DMS153 treated with DMSO at 0.1 percent for 48 hours (cell line): ENCODE measurements around the gene DHODH.
"Not testable (repeated sequence)": the region's sequence is repeated elsewhere in the genome, so short reads cannot be mapped to it uniquely, and the experiment has no call there.

Source experiments
- DNase-seq: peaks from one replicate; lab custom pipeline; 2025; ENCODE audit not compliant: unreplicated experiment; lab: John Stamatoyannopoulos, UW

The DHODH gene

DNA sequence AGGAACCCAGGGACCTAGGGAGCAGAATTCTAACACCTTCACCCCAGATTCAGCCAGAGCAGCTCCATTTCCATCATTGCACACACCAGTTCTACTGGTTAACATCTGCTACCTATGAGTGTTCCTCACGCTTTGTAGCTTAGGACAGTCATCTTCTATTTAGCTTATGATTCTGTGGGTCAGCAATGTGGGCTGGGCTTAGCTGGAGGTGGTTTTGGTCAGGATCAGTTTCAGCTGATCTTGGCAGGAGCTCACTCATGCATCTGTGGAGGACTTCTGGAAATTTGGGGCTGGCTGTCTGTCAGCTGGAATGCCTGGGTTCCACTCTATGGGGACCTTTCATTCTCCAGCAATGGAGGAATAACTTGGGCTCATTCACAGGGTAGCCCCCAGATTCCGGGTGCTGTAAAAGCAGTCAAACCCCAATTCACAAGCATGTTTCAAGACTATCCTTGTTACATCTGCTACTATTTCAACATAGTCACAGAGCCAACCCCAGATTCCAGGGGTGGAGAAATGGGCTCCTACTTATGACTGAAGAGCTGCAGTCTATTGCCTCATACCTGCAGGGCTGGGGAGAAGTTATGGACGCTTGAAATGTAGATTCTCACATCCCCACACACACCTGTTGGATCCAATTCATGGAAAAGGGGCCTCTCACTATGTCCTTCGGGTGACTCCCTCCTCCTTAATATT, 42.4 kb downstream of the DHODH start:
- DNase-seq = no peak

GRCh38 chr16:72051818-72052217, 43.3 kb downstream of the DHODH start:
- DNase-seq = no peak

- not testable (repeated sequence) for DNase-seq
Observed at GRCh38 chr16:72054254-72054847, 45.8 kb downstream of the DHODH start, which contains the start of gene HP. TSS of gene HP (plus strand) at chr16:72054505. CDS start at chr16:72054653, 148 bp downstream.

DNA sequence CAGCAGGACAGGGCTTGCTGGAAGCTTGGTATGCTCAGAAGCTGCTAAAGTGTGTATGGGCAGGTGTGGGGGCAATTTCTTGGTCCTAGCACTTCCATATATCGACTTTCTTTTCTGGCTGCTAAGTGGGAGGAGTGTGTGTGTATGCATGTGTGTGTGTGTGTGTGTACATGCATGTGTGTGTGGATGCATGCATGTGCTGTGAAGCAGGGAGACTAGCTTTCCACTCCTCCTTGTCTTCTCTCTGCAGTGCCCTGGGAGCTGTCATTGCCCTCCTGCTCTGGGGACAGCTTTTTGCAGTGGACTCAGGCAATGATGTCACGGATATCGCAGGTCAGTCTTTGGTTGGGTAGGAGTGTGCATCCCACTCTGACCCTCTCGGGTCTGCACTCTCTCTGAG, 47.4 kb downstream of the DHODH start:
- no peak for DNase-seq

DNA sequence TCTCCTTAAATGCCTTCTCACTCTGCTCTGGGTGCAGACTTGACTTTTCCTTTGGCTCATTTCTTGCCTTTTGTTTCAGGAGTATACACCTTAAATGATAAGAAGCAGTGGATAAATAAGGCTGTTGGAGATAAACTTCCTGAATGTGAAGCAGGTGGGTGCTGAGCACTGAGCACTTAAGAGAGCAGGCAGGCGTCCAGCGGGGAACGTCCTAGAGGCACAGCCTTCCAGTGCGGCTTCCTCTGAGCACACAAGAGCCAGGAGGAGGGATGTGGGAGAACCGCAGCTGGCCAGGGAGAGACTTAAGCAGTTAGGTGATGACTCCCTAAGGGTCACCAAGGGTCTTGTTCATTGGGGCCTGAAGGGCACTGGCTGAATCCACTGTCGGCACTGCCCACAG, 48.8 kb downstream of the DHODH start:
- not testable (repeated sequence) for DNase-seq

DNA sequence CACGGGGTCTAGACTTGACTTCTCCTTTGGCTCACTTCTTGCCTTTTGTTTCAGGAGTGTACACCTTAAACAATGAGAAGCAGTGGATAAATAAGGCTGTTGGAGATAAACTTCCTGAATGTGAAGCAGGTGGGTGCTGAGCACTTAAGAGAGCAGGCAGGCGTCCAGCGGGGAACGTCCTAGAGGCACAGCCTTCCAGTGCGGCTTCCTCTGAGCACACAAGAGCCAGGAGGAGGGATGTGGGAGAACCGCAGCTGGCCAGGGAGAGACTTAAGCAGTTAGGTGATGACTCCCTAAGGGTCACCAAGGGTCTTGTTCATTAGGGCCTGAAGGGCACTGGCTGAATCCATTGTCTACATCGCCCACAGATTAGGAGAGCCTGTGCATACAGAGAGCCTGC, 50.5 kb downstream of the DHODH start:
- not testable (repeated sequence) for DNase-seq

GRCh38 chr16:72060405-72060804, 51.9 kb downstream of the DHODH start:
- no peak for DNase-seq

DNA sequence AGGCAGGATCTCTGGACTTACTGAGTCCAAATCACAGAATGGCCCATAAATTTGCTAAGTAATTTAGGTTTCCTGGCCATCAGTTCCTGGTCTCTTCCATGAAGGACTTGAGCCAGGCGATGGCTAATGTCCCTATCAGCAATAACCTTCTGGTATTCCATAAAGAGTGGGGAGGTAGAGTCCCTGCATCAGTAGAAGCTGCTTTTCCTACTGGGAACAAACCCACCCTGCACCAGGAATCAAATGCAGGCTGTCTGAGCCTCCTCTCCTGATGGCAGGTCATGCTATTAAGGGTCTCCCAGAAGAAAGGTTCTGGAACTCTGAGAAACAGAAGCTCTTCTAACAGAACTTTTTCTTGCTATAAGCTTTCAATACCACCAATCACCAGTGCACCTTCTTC, 53.0 kb downstream of the DHODH start:
- no peak for DNase-seq

- no peak for DNase-seq
Observed at GRCh38 chr16:72064361-72064894, 55.9 kb downstream of the DHODH start.

GRCh38 chr16:72066747-72067146, 58.2 kb downstream of the DHODH start:
- DNase-seq = peak; percentile 31

GRCh38 chr16:72068930-72069329, 60.4 kb downstream of the DHODH start:
- no peak for DNase-seq

DNA sequence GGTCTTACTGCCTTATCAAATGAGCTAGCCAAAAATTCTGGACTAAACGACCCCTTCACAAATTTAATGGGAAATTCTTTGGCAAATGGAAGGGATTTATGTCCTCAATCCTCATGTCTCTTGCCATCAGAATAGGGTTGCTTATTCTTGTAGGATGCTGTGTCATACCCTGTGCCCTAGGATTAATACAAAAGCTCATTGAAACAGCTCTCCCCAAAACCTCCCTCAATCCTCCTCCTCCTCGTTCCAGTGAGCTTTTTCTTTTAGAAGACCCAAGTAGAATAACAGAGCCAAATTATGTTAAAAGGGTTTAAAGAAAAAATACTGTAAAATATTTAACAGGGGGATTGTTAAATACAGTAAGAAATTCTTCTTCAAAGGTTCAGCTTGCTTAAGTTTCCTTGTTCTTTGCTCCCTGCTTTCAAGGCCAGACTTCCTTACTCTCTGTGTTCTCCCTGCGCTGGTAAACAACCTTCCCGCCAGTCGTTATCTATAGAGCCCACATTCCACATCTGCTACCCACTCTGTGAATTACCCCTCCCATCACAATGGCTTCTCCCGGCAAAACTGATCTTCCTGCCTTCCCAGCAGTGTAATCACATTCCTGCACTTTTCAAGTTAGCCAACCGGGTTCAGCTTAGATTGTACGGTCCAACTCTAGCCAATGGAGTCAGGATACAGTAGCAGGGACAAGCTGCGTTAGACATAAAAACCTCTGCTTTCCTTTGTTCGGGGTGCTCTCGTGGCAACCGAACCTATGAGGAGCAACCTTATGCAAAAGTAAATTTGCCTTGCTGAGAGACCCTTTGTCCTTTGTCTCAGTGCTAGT, 64.2 kb downstream of the DHODH start:
- no peak for DNase-seq

DNA sequence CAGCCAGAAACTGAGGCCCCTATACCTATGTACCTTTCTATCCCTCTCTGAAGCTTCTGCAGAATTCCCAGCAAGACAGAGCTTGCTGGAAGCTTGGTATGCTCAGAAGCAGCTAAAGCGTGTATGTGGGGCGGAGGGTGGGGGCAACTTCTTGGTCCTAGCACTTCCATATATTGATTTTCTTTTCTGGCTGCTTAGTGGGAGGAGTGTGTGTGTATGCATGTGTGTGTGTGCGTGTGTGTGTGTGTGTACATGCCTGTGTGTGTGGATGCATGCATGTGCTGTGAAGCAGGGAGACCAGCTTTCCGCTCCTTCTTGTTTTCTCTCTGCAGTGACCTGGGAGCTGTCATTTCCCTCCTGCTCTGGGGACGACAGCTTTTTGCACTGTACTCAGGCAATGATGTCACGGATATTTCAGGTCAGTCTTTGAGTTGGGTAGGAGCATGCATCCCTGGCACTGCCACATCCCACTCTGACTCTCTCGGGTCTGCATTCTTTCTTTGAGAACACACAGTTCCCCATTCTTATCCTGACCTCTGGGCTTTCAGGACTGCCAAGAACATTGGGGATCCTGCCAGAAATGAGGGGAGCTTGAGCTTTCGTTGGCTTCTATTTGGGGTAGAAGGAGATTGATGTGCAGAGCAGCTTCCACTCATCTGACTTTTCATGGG, 65.2 kb downstream of the DHODH start:
- no peak for DNase-seq

- DNase-seq = not testable (repeated sequence)
Observed at GRCh38 chr16:72075067-72075466, 66.5 kb downstream of the DHODH start.
